SU-DHL-6 (cell line): ENCODE measurements around the gene PRR35.

Experiments
- EZH2phosphoT487 ChIP-seq: fragments of 200-600 bp; sonication (generic), shearing (Covaris generic); conservative IDR thresholded peaks from 2 replicates; pipeline ENCODE4 v1.6.1; 2018; ENCODE audit warnings: mild to moderate bottlenecking, antibody characterized with exemption, low read length, moderate library complexity, mixed read lengths
- TF ChIP-seq, protein P1 (sequence below): fragments of 200-600 bp; sonication (generic); IDR thresholded peaks from one replicate; pipeline ENCODE4 v1.5.1; 2017; ENCODE audit warnings: antibody characterized with exemption, mild to moderate bottlenecking, low read length, moderate library complexity; ENCODE audit not compliant: insufficient read depth, poor library complexity, severe bottlenecking

- TF ChIP-seq, protein P1, sequence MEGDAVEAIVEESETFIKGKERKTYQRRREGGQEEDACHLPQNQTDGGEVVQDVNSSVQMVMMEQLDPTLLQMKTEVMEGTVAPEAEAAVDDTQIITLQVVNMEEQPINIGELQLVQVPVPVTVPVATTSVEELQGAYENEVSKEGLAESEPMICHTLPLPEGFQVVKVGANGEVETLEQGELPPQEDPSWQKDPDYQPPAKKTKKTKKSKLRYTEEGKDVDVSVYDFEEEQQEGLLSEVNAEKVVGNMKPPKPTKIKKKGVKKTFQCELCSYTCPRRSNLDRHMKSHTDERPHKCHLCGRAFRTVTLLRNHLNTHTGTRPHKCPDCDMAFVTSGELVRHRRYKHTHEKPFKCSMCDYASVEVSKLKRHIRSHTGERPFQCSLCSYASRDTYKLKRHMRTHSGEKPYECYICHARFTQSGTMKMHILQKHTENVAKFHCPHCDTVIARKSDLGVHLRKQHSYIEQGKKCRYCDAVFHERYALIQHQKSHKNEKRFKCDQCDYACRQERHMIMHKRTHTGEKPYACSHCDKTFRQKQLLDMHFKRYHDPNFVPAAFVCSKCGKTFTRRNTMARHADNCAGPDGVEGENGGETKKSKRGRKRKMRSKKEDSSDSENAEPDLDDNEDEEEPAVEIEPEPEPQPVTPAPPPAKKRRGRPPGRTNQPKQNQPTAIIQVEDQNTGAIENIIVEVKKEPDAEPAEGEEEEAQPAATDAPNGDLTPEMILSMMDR: no peak
- no peak for TF ChIP-seq EZH2phosphoT487
These were observed 3.0 kb downstream of the PRR35 start for GRCh38 chr16:563072-563644.
